SK-N-MC (cell line): ENCODE results near the gene SLC2A6.
"Not testable (repeated sequence)": the region's sequence is repeated elsewhere in the genome, so short reads cannot be mapped to it uniquely, and the experiment has no call there.

Experiments
- EZH2 ChIP-seq: fragments of 200-600 bp; sonication (generic); IDR thresholded peaks from one replicate; pipeline ENCODE4 v1.6.1; 2017; ENCODE audit warnings: antibody characterized with exemption
- POLR2AphosphoS5 ChIP-seq: IDR thresholded peaks from 2 replicates; pipeline ENCODE4 v1.6.1; 2012; ENCODE audit warnings: mild to moderate bottlenecking, low read depth, low read length, borderline replicate concordance

DNA sequence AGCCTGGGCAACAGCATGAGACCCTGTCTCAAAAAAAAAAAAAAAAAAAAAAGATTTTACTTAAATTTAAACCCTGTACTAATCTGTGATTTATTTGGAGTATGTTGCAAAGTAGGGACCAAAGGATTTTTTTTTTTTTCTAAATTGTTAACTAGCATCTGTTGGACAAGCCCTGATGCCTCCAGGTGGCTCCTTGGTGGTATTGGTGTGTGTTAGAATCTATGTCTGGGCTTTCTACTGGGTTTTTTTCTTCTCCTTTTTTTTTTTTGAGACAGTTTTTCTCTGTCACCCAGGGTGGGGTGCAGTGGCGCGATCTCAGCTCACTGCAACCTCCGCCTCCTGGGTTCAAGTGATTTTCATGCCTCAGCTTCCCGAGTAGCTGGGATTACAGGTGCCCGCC, 27.0 kb downstream of the SLC2A6 start:
- not testable (repeated sequence) for TF ChIP-seq POLR2AphosphoS5, EZH2
